ENCODE data around the gene MBNL2. TPM values are rescaled to one million over a fixed set of nuclear protein-coding genes. Genes with fewer than 3 reads are reported as not detected.

Gene MBNL2
- total and polyA plus RNA-seq, 2 experiments from 2014 or later = 46.7 to 79.5 TPM

DNA sequence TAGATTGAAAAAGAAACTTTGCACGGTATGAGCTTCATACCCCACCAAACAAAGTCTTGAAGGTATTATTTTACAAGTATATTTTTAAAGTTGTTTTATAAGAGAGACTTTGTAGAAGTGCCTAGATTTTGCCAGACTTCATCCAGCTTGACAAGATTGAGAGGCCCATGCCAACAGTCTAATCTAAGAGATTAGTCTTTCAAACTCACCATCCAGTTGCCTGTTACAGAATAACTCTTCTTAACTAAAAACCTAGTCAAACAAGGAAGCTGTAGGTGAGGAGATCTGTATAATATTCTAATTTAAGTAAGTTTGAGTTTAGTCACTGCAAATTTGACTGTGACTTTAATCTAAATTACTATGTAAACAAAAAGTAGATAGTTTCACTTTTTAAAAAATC, 169.9 kb downstream of the MBNL2 start:
- Histone ChIP-seq H3K9me3 (ENCODE audit: low read depth) (no peaks in the 10 kb centered on the region), H3K9ac (no peak overlapping the region), H2AFZ (no peak overlapping the region), H3K27me3 (replicated peaks; ENCODE audit: insufficient read depth) (no peaks in the 10 kb centered on the region), H3K36me3 (ENCODE audit: low read depth) (peaks cover 17% of the 10 kb centered on the region; the same call in 1 of the 2 replicates), H4K20me1 (ENCODE audit: insufficient read depth) (no peaks in the 10 kb centered on the region), H3K4me2 (ENCODE audit: unreplicated experiment) (no peak overlapping the region), H3K4me3 (no peak overlapping the region), H3K9me2 (ENCODE audit: insufficient read depth) (no peaks in the 10 kb centered on the region), H3K79me2 (ENCODE audit: insufficient read depth) (no peaks in the 10 kb centered on the region), H3K4me1 (ENCODE audit: insufficient read depth) (peaks cover 34% of the 10 kb centered on the region), H3K27ac (no peak overlapping the region), H3F3A (ENCODE audit: insufficient read depth) (peaks cover 38% of the 10 kb centered on the region)
- no peak for TF ChIP-seq EZH2phosphoT487 (IDR thresholded peaks at IDR 0.05; ENCODE audit: insufficient read depth, low read depth)
- TF ChIP-seq EZH2 (IDR thresholded peaks at IDR 0.05; ENCODE audit: insufficient read depth, poor library complexity, severe bottlenecking) = no peak
- 94 to 95% methylated on average over 1 of the region's 1 CpG for WGBS, 2 experiments (ENCODE audit: low coverage in 1 of 2, low lambda C conversion rate in 2 of 2, missing lambda C conversion rate in 2 of 2)
- DNase-seq = no peak
- in situ Hi-C loops (cut with MboI) = no loop called here

DNA sequence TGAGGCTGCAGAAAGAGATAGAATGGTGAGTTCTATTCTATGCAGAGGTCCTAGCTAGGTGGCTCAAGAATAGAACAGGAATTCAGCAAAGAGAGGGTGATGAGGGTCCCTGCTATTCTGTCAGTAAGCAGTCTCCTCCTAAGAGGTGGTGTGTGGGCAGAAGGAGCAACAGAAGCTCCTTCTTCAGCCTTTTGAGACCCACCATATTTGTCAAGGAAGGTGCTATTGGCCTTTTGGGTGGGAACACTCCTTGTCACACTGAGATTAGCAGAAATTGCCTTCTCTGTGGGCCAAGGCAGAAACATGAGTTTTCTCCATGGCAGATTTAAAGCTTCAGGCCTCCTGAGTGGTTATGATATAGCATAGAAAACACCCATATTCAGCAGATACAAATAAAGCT, 172.4 kb downstream of the MBNL2 start:
- no peak overlapping the region for H3K4me2 ChIP-seq (ENCODE audit: unreplicated experiment)
- no peak overlapping the region for H3K9ac ChIP-seq
- no peak overlapping the region for H2AFZ ChIP-seq
- H3F3A ChIP-seq (ENCODE audit: insufficient read depth) = peaks cover 38% of the 10 kb centered on the region
- H3K9me3 ChIP-seq (ENCODE audit: low read depth) = no peaks in the 10 kb centered on the region
- no peaks in the 10 kb centered on the region for H3K27me3 ChIP-seq (replicated peaks; ENCODE audit: insufficient read depth)
- in situ Hi-C loops (cut with MboI) = no loop called here
- DNase-seq = no peak
- H3K9me2 ChIP-seq (ENCODE audit: insufficient read depth) = no peaks in the 10 kb centered on the region
- H3K79me2 ChIP-seq (ENCODE audit: insufficient read depth) = no peaks in the 10 kb centered on the region
- H3K4me3 ChIP-seq = no peak overlapping the region
- peaks cover 17% of the 10 kb centered on the region; the same call in 1 of the 2 replicates for H3K36me3 ChIP-seq (ENCODE audit: low read depth)
- H4K20me1 ChIP-seq (ENCODE audit: insufficient read depth) = no peaks in the 10 kb centered on the region
- H3K27ac ChIP-seq = 0 out of 2 replicates have a peak overlapping the region, but pooled peaks have one; percentile 69
- TF ChIP-seq EZH2 (IDR thresholded peaks at IDR 0.05; ENCODE audit: insufficient read depth, poor library complexity, severe bottlenecking) (no peak), EZH2phosphoT487 (IDR thresholded peaks at IDR 0.05; ENCODE audit: insufficient read depth, low read depth) (no peak)
- peaks cover 34% of the 10 kb centered on the region for H3K4me1 ChIP-seq (ENCODE audit: insufficient read depth)

DNA sequence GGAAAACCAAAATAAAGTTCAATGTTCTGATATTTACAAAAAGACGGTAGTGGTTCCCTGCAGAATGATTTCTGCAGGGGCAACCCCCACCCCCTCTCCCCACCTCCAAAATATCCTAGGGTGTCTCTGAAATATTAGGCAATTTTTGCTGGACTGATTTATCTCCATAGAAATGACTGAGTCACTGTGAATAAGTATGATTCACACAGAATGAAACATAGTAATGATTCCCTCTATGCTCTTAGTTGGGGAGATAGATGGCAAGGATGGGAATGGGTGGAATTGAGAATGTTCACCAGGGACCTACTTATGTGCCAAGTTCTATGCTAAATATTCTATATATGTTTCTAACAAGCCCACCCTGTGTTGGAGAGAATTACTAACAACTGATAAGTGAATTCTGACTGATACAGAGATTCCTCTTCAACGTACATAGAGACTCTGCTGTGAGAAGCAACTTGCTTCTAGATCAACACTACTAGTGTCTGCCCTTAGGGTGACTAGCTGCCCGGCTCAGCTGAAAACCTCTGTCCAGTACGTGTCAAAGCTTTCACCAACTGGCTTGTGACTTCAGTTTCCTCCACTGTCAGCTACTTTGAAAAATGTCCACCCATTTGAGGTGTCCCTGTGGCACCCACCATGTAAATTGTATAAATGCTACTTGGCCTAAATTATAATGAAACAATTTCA, 173.5 kb downstream of the MBNL2 start:
- Histone ChIP-seq H3K27me3 (replicated peaks; ENCODE audit: insufficient read depth) (no peaks in the 10 kb centered on the region), H3K27ac (peak overlapping the region; percentile 69), H3K79me2 (ENCODE audit: insufficient read depth) (no peaks in the 10 kb centered on the region), H3F3A (ENCODE audit: insufficient read depth) (peaks cover 38% of the 10 kb centered on the region), H3K4me1 (ENCODE audit: insufficient read depth) (peaks cover 32% of the 10 kb centered on the region), H3K4me3 (no peak overlapping the region), H3K36me3 (ENCODE audit: low read depth) (peaks cover 17% of the 10 kb centered on the region; the same call in 1 of the 2 replicates), H2AFZ (no peak overlapping the region), H3K9ac (no peak overlapping the region), H3K9me3 (ENCODE audit: low read depth) (no peaks in the 10 kb centered on the region), H4K20me1 (ENCODE audit: insufficient read depth) (no peaks in the 10 kb centered on the region), H3K4me2 (ENCODE audit: unreplicated experiment) (peak overlapping the region; percentile 55), H3K9me2 (ENCODE audit: insufficient read depth) (no peaks in the 10 kb centered on the region)
- peak; percentile 79 for DNase-seq
- TF ChIP-seq EZH2phosphoT487 (IDR thresholded peaks at IDR 0.05; ENCODE audit: insufficient read depth, low read depth) (no peak), EZH2 (IDR thresholded peaks at IDR 0.05; ENCODE audit: insufficient read depth, poor library complexity, severe bottlenecking) (no peak)
- in situ Hi-C loops (cut with MboI) = no loop called here
- 30 to 36% methylated on average over 4 of the region's 4 CpGs for WGBS, 2 experiments (ENCODE audit: low coverage in 1 of 2, low lambda C conversion rate in 2 of 2, missing lambda C conversion rate in 2 of 2)

DNA sequence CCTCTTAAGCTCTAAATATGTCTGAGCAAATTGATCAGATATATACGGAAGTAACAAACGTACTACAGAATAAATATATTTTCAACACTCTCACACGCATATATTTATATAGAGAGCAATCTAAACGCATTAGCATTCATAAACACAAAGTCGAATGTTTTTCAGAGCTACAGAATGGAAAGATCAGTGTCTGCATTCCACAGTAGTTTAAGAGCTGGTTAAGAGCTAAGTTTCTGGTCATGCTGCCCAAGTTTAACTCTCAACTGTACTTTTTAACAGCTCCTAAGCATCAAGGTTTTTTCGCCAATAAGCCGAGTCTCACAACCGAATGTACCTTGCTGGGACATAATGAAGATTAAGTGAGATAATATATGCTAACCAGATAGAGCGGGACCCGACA, 175.1 kb downstream of the MBNL2 start:
- Histone ChIP-seq H3K9ac (no peak overlapping the region), H3K79me2 (ENCODE audit: insufficient read depth) (no peaks in the 10 kb centered on the region), H3K27me3 (replicated peaks; ENCODE audit: insufficient read depth) (no peaks in the 10 kb centered on the region), H3K4me2 (ENCODE audit: unreplicated experiment) (no peak overlapping the region), H3K9me3 (ENCODE audit: low read depth) (no peaks in the 10 kb centered on the region), H3F3A (ENCODE audit: insufficient read depth) (peaks cover 26% of the 10 kb centered on the region), H2AFZ (no peak overlapping the region), H3K9me2 (ENCODE audit: insufficient read depth) (no peaks in the 10 kb centered on the region), H4K20me1 (ENCODE audit: insufficient read depth) (no peaks in the 10 kb centered on the region), H3K27ac (no peak overlapping the region), H3K4me3 (no peak overlapping the region), H3K4me1 (ENCODE audit: insufficient read depth) (peaks cover 19% of the 10 kb centered on the region), H3K36me3 (ENCODE audit: low read depth) (peaks cover 13% of the 10 kb centered on the region; the same call in 1 of the 2 replicates)
- no peak for DNase-seq
- in situ Hi-C loops (cut with MboI) = no loop called here
- no peak for TF ChIP-seq EZH2phosphoT487 (IDR thresholded peaks at IDR 0.05; ENCODE audit: insufficient read depth, low read depth)
- no peak for TF ChIP-seq EZH2 (IDR thresholded peaks at IDR 0.05; ENCODE audit: insufficient read depth, poor library complexity, severe bottlenecking)
- 49 to 50% methylated on average over 10 of the region's 10 CpGs for WGBS, 2 experiments (ENCODE audit: low coverage in 1 of 2, low lambda C conversion rate in 2 of 2, missing lambda C conversion rate in 2 of 2)
